IMR-90 (cell line): Measurements from ENCODE around the gene RHOBTB1. TPM values are rescaled to one million over a fixed set of nuclear protein-coding genes. Genes with fewer than 3 reads are reported as not detected.

Source experiments
- ATAC-seq: fragments of 200-7000 bp; cut with Tn5 transposase; 2 replicates; pipeline ENCODE4 v1.9.1; 2020; ENCODE audit warnings: low read depth, mild to moderate bottlenecking, moderate library complexity
- BruUV-seq: library from RNA; stranded (reverse); fragments of 400-500 nt; replicated peaks from 2 replicates; lab custom pipeline; 2021; lab: Mats Ljungman, UMichigan
- CTCF ChIA-PET: fragments of 300-600 bp; formaldehyde crosslinking; extraction: SDS; loops from one replicate; lab custom pipeline; 2021; ENCODE audit warnings: antibody characterized with exemption; lab: Yijun Ruan, JAX
- POLR2A ChIA-PET: fragments of 300-600 bp; sonication (Branson Sonifier 250); formaldehyde crosslinking; loops from one replicate; lab custom pipeline; 2022; ENCODE audit warnings: antibody characterized with exemption; ENCODE audit not compliant: unreplicated experiment; lab: Charles Lee
- DNase-seq: peaks from one replicate; pipeline ENCODE4 v3.0.0; 2013
- H2AFZ ChIP-seq: replicated peaks from 2 replicates; pipeline ENCODE3; 2013; ENCODE audit warnings: low read length, mild to moderate bottlenecking; ENCODE audit not compliant: poor library complexity
- H2AK5ac ChIP-seq: 2 replicates; pipeline ENCODE4 v1.6.1; 2013; ENCODE audit warnings: low read depth, low read length, inconsistent platforms
- H2AK9ac ChIP-seq: replicated peaks from 2 replicates; pipeline ENCODE3; 2013; ENCODE audit warnings: mild to moderate bottlenecking, low read depth, low read length, moderate library complexity; ENCODE audit not compliant: poor library complexity
- H2BK120ac ChIP-seq: 2 replicates; pipeline ENCODE4 v1.6.1; 2013; ENCODE audit warnings: low read depth, low read length, inconsistent platforms
- H2BK15ac ChIP-seq: 3 replicates; pipeline ENCODE4 v1.6.1; 2013; ENCODE audit warnings: low read depth, low read length, inconsistent platforms
- H2BK20ac ChIP-seq: 2 replicates; pipeline ENCODE4 v1.6.1; 2013; ENCODE audit warnings: low read depth, mild to moderate bottlenecking, inconsistent platforms, low read length, moderate library complexity
- H2BK5ac ChIP-seq: 2 replicates; pipeline ENCODE4 v1.6.1; 2013; ENCODE audit warnings: mild to moderate bottlenecking, low read depth, low read length, inconsistent platforms; ENCODE audit not compliant: poor library complexity, severe bottlenecking
- H3K14ac ChIP-seq: replicated peaks from 2 replicates; pipeline ENCODE4 v1.6.1; 2013; ENCODE audit warnings: low read depth, low read length, inconsistent platforms
- H3K18ac ChIP-seq: 2 replicates; pipeline ENCODE4 v1.6.1; 2013; ENCODE audit warnings: low read depth, low read length, control low read depth
- H3K23ac ChIP-seq: 2 replicates; pipeline ENCODE4 v1.6.1; 2013; ENCODE audit warnings: low read depth, low read length, inconsistent platforms
- H3K27ac ChIP-seq: 2 replicates; pipeline ENCODE4 v1.5.1; 2013; ENCODE audit warnings: mild to moderate bottlenecking, control low read depth, low read length; ENCODE audit not compliant: insufficient read depth
- H3K27me3 ChIP-seq: 2 replicates; pipeline ENCODE4 v1.6.1; 2013; ENCODE audit warnings: low read length; ENCODE audit not compliant: control insufficient read depth, insufficient read depth
- H3K36me3 ChIP-seq: 2 replicates; pipeline ENCODE4 v1.6.1; 2013; ENCODE audit warnings: low read length, mixed read lengths; ENCODE audit not compliant: control insufficient read depth, insufficient read depth
- H3K4ac ChIP-seq: 2 replicates; pipeline ENCODE4 v1.6.1; 2013; ENCODE audit warnings: low read depth, low read length, inconsistent platforms
- H3K4me1 ChIP-seq: 2 replicates; pipeline ENCODE4 v1.6.1; 2013; ENCODE audit warnings: low read length, mixed read lengths; ENCODE audit not compliant: control insufficient read depth, insufficient read depth
- H3K4me2 ChIP-seq: 2 replicates; pipeline ENCODE4 v1.6.1; 2013; ENCODE audit warnings: low read depth, mild to moderate bottlenecking, control low read depth, low read length, moderate library complexity
- H3K4me3 ChIP-seq: 2 replicates; pipeline ENCODE4 v1.5.1; 2013; ENCODE audit warnings: low read depth, mild to moderate bottlenecking, control low read depth, low read length, moderate library complexity; ENCODE audit not compliant: insufficient read depth
- H3K56ac ChIP-seq: 2 replicates; pipeline ENCODE4 v1.6.1; 2013; ENCODE audit warnings: low read length, inconsistent platforms; ENCODE audit not compliant: insufficient read depth; ENCODE audit errors: extremely low read depth
- H3K79me1 ChIP-seq, 2 experiments: 2 replicates each; pipeline ENCODE4 v1.6.1; 2013; ENCODE audit warnings: low read length in 2 of 2, inconsistent platforms in 1 of 2, low read depth in 1 of 2
- H3K9ac ChIP-seq: 2 replicates; pipeline ENCODE4 v1.6.1; 2013; ENCODE audit warnings: low read depth, low read length, control low read depth
- H3K9me1 ChIP-seq: 2 replicates; pipeline ENCODE4 v1.6.1; 2013; ENCODE audit warnings: low read length, inconsistent platforms; ENCODE audit not compliant: insufficient read depth
- H3K9me3 ChIP-seq: 2 replicates; pipeline ENCODE4 v1.6.1; 2013; ENCODE audit warnings: low read length; ENCODE audit not compliant: control insufficient read depth, insufficient read depth
- H4K20me1 ChIP-seq: 2 replicates; pipeline ENCODE4 v1.6.1; 2013; ENCODE audit warnings: low read length, inconsistent platforms; ENCODE audit not compliant: insufficient read depth
- H4K5ac ChIP-seq: 2 replicates; pipeline ENCODE4 v1.6.1; 2013; ENCODE audit warnings: mild to moderate bottlenecking, low read depth, low read length, control low read depth
- H4K8ac ChIP-seq, 2 experiments: 2 replicates each; pipeline ENCODE4 v1.6.1; 2013; ENCODE audit warnings: low read depth in 2 of 2, low read length in 2 of 2, control low read depth in 1 of 2, inconsistent platforms in 1 of 2
- H4K91ac ChIP-seq: 2 replicates; pipeline ENCODE4 v1.6.1; 2013; ENCODE audit warnings: low read depth, low read length, inconsistent platforms; ENCODE audit not compliant: insufficient read depth
- CEBPB ChIP-seq: IDR thresholded peaks from 2 replicates; pipeline ENCODE4 v1.6.1; 2012; ENCODE audit warnings: low read depth, low read length, improper control_type of control experiment
- MAFK ChIP-seq: IDR thresholded peaks from 2 replicates; pipeline ENCODE4 v1.6.1; 2012; ENCODE audit warnings: low read depth, low read length, improper control_type of control experiment
- MXI1 ChIP-seq: IDR thresholded peaks from 2 replicates; pipeline ENCODE4 v1.6.1; 2012; ENCODE audit warnings: low read depth, mild to moderate bottlenecking, low read length, moderate library complexity, borderline replicate concordance
- RAD21 ChIP-seq: IDR thresholded peaks from 2 replicates; pipeline ENCODE4 v1.6.1; 2012; ENCODE audit warnings: low read length, improper control_type of control experiment
- WGBS, 2 experiments: methylation state at CpG; one replicate each; pipeline versions ENCODE4 v1.1.5 to v1.1.7; 2013; ENCODE audit warnings: missing lambda C conversion rate in 2 of 2; ENCODE audit not compliant: insufficient read length in 1 of 2; ENCODE audit errors: extremely low coverage in 2 of 2; 5-methylcytosine and 5-hydroxymethylcytosine counted together
- dilution Hi-C: fragments of 300-500 bp; cut with HindIII; formaldehyde crosslinking; loops from one replicate; pipeline ENCODE4 v1.14.3; 2018; ENCODE audit warnings: low sequenced_read_pairs; ENCODE audit not compliant: unreplicated experiment
- in situ Hi-C: fragments of 300-500 bp; cut with MboI; formaldehyde crosslinking; loops from 3 replicates; pipeline ENCODE4 v1.14.3; 2019; ENCODE audit warnings: low sequenced_read_pairs, inconsistent platforms, mixed read lengths
- intact Hi-C: fragments of 100-400 bp; cut with micrococcal nuclease; formaldehyde crosslinking; loops from 2 replicates; pipeline ENCODE4 v1.10.0; 2022
- polyA plus RNA-seq, 3 experiments: library from polyadenylated mRNA; depleted of rRNA; stranded (reverse); fragments of >200 nt; gene quantifications; 2 replicates each; pipeline ENCODE4 v1.2.3, GENCODE V29; 2012; ENCODE audit warnings: low replicate concordance in 1 of 3
- total RNA-seq: library from RNA; depleted of rRNA; stranded (reverse); fragments of >200 nt; gene quantifications from 2 replicates; pipeline ENCODE4 v1.2.3, GENCODE V29; 2012

RHOBTB1 gene
- total and polyA plus RNA-seq, 2 of the 4 experiments (the other 2 are of a cell fraction) = 8.9 to 15.2 TPM

- Histone ChIP-seq H2AK9ac (no peak overlapping the region), H2BK120ac (no peak overlapping the region), H3K27me3 (no peaks in the 10 kb centered on the region), H3K23ac (no peak overlapping the region), H3K79me1 (peaks cover 11 to 43% of the 10 kb centered on the region in 2 experiments; a peak in 2 of 4 replicates), H3K18ac (no peak overlapping the region), H2AK5ac (no peak overlapping the region), H3K9ac (no peak overlapping the region), H4K8ac (no peak overlapping the region), H2BK20ac (no peak overlapping the region), H4K20me1 (no peaks in the 10 kb centered on the region), H3K4ac (no peak overlapping the region), H3K36me3 (peaks cover 5% of the 10 kb centered on the region; the same call in 1 of the 2 replicates), H4K5ac (no peak overlapping the region), H3K56ac (no peak overlapping the region), H4K91ac (no peak overlapping the region), H2AFZ (no peak overlapping the region), H3K9me1 (peaks cover 7% of the 10 kb centered on the region), H3K4me1 (peaks cover 2% of the 10 kb centered on the region), H3K14ac (no peak overlapping the region), H2BK5ac (no peak overlapping the region), H3K27ac (no peak overlapping the region), H3K4me2 (no peak overlapping the region), H2BK15ac (no peak overlapping the region), H3K9me3 (no peaks in the 10 kb centered on the region), H3K4me3 (no peak overlapping the region)
- intact Hi-C loops (no loop called here), in situ Hi-C loops (loop anchor here (25.0 kb wide), 1 partner anchor 1300 kb away; no protein-coding TSS in a partner anchor), dilution Hi-C loops (no loop called here)
- WGBS, 2 experiments = 100% methylated on average over 2 of the region's 4 CpGs; no CpG with 5 or more reads in 1 of the 2 experiments
- ATAC-seq (no peak), DNase-seq (no peak)
- ChIA-PET CTCF (no interaction called here), POLR2A (no interaction called here)
- BruUV-seq = no TSS peak
- TF ChIP-seq MAFK (no peak), RAD21 (no peak), MXI1 (no peak), CEBPB (no peak)
These were observed 7.0 kb downstream of the RHOBTB1 start for GRCh38 chr10:60937022-60937421.
